H9 (cell line): Measurements from ENCODE around the gene ATP2B2. TPM values are rescaled to one million over a fixed set of nuclear protein-coding genes. Genes with fewer than 3 reads are reported as not detected.

Experiments
- DNase-seq: peaks from one replicate; pipeline ENCODE4 v3.0.0-alpha.2; 2017
- H2AFZ ChIP-seq: one replicate; pipeline ENCODE4 v1.6.1; 2013; ENCODE audit warnings: mild to moderate bottlenecking, low read length, control low read depth, moderate library complexity
- H2AK5ac ChIP-seq: 2 replicates; pipeline ENCODE4 v1.6.1; 2013; ENCODE audit warnings: low read length, control low read depth, mixed read lengths; ENCODE audit not compliant: insufficient read length
- H2BK120ac ChIP-seq: one replicate; pipeline ENCODE4 v1.6.1; 2013; ENCODE audit warnings: low read depth, mild to moderate bottlenecking, low read length, control low read depth, inconsistent platforms; ENCODE audit not compliant: poor library complexity, severe bottlenecking
- H2BK12ac ChIP-seq: 2 replicates; pipeline ENCODE4 v1.6.1; 2013; ENCODE audit warnings: low read length, control low read depth, mixed read lengths, low read depth; ENCODE audit not compliant: insufficient read length
- H2BK15ac ChIP-seq: 2 replicates; pipeline ENCODE4 v1.6.1; 2013; ENCODE audit warnings: low read depth, low read length, control low read depth
- H2BK20ac ChIP-seq: one replicate; pipeline ENCODE4 v1.6.1; 2013; ENCODE audit warnings: low read depth, mild to moderate bottlenecking, low read length, control low read depth, inconsistent platforms; ENCODE audit not compliant: poor library complexity, severe bottlenecking
- H2BK5ac ChIP-seq: 2 replicates; pipeline ENCODE4 v1.6.1; 2013; ENCODE audit warnings: low read length, control low read depth, mixed read lengths; ENCODE audit not compliant: insufficient read length
- H3K14ac ChIP-seq: 2 replicates; pipeline ENCODE4 v1.6.1; 2013; ENCODE audit warnings: low read length, control low read depth; ENCODE audit not compliant: insufficient read depth
- H3K18ac ChIP-seq: 2 replicates; pipeline ENCODE4 v1.6.1; 2013; ENCODE audit warnings: low read depth, mild to moderate bottlenecking, mixed read lengths, low read length, control low read depth; ENCODE audit not compliant: insufficient read length
- H3K23ac ChIP-seq: 2 replicates; pipeline ENCODE4 v1.6.1; 2013; ENCODE audit warnings: low read length, control low read depth, mixed read lengths, low read depth; ENCODE audit not compliant: insufficient read length
- H3K23me2 ChIP-seq: 2 replicates; pipeline ENCODE4 v1.6.1; 2013; ENCODE audit warnings: low read depth, mild to moderate bottlenecking, mixed read lengths, low read length, control low read depth; ENCODE audit not compliant: insufficient read length, poor library complexity, severe bottlenecking
- H3K27ac ChIP-seq: 2 replicates; pipeline ENCODE4 v1.5.1; 2013; ENCODE audit warnings: low read length, control low read depth, mixed read lengths, low read depth; ENCODE audit not compliant: insufficient read length
- H3K27me3 ChIP-seq: 2 replicates; pipeline ENCODE4 v1.6.1; 2013; ENCODE audit warnings: low read length, control low read depth, inconsistent platforms; ENCODE audit not compliant: insufficient read depth
- H3K4ac ChIP-seq: 2 replicates; pipeline ENCODE4 v1.6.1; 2013; ENCODE audit warnings: low read depth, mild to moderate bottlenecking, control low read depth, inconsistent platforms, low read length, moderate library complexity
- H3K4me1 ChIP-seq: 2 replicates; pipeline ENCODE4 v1.6.1; 2013; ENCODE audit warnings: low read length, control low read depth, inconsistent platforms; ENCODE audit not compliant: insufficient read depth
- H3K4me2 ChIP-seq: 2 replicates; pipeline ENCODE4 v1.6.1; 2013; ENCODE audit warnings: low read length, control low read depth, mixed read lengths; ENCODE audit not compliant: insufficient read length, insufficient read depth
- H3K56ac ChIP-seq: 2 replicates; pipeline ENCODE4 v1.6.1; 2013; ENCODE audit warnings: low read depth, mild to moderate bottlenecking, mixed read lengths, low read length, control low read depth; ENCODE audit not compliant: insufficient read length
- H3K79me1 ChIP-seq: 2 replicates; pipeline ENCODE4 v1.6.1; 2013; ENCODE audit warnings: low read depth, mild to moderate bottlenecking, moderate library complexity, low read length, control low read depth, inconsistent platforms; ENCODE audit not compliant: insufficient read depth, poor library complexity, severe bottlenecking
- H3K79me2 ChIP-seq: 2 replicates; pipeline ENCODE4 v1.6.1; 2013; ENCODE audit warnings: low read length, control low read depth, inconsistent platforms; ENCODE audit not compliant: insufficient read depth
- H3K9ac ChIP-seq: 2 replicates; pipeline ENCODE4 v1.6.1; 2013; ENCODE audit warnings: low read length, control low read depth, mixed read lengths; ENCODE audit not compliant: insufficient read length; ENCODE audit errors: extremely low read depth
- H3K9me3 ChIP-seq: one replicate; pipeline ENCODE4 v1.6.1; 2013; ENCODE audit warnings: low read depth, low read length, inconsistent platforms; ENCODE audit not compliant: control insufficient read depth
- H3T11ph ChIP-seq: one replicate; pipeline ENCODE4 v1.6.1; 2013; ENCODE audit warnings: mild to moderate bottlenecking, low read length, control low read depth, inconsistent platforms
- H4K20me1 ChIP-seq: one replicate; pipeline ENCODE4 v1.6.1; 2013; ENCODE audit not compliant: control insufficient read depth, insufficient read length, insufficient read depth
- H4K5ac ChIP-seq: 2 replicates; pipeline ENCODE4 v1.6.1; 2013; ENCODE audit warnings: low read depth, mild to moderate bottlenecking, mixed read lengths, low read length, control low read depth; ENCODE audit not compliant: insufficient read length
- H4K8ac ChIP-seq: replicated peaks from 2 replicates; pipeline ENCODE4 v1.6.1; 2013; ENCODE audit warnings: low read length, control low read depth, mixed read lengths, low read depth; ENCODE audit not compliant: insufficient read length
- H4K91ac ChIP-seq: 2 replicates; pipeline ENCODE4 v1.6.1; 2013; ENCODE audit warnings: low read depth, mild to moderate bottlenecking, moderate library complexity, mixed read lengths, low read length, control low read depth; ENCODE audit not compliant: insufficient read length
- H3K27ac Mint-ChIP-seq, 3 experiments: 2 replicates in 2 of 3; 3 replicates in 1 of 3; pipeline ENCODE4 v1.8.0; 2020 to 2021; ENCODE audit warnings: mixed read lengths in 3 of 3, mild to moderate bottlenecking in 1 of 3, moderate library complexity in 1 of 3
- H3K27me3 Mint-ChIP-seq: 2 replicates; pipeline ENCODE4 v1.8.0; 2021; ENCODE audit warnings: low read depth, mild to moderate bottlenecking, moderate library complexity, mixed read lengths
- H3K36me3 Mint-ChIP-seq, 3 experiments: 2 replicates in 2 of 3; 3 replicates in 1 of 3; pipeline ENCODE4 v1.8.0; 2020 to 2021; ENCODE audit warnings: low read depth in 3 of 3, mixed read lengths in 3 of 3; ENCODE audit not compliant: insufficient read depth in 1 of 3
- H3K4me1 Mint-ChIP-seq, 2 experiments: 2 replicates each; pipeline ENCODE4 v1.8.0; 2020; ENCODE audit warnings: mixed read lengths in 2 of 2
- H3K4me3 Mint-ChIP-seq, 2 experiments: 2 replicates in 1 of 2; 3 replicates in 1 of 2; pipeline ENCODE4 v1.8.0; 2020 to 2021; ENCODE audit warnings: mild to moderate bottlenecking in 2 of 2, mixed read lengths in 2 of 2, moderate library complexity in 1 of 2
- H3K9me3 Mint-ChIP-seq, 2 experiments: 2 replicates in 1 of 2; 3 replicates in 1 of 2; pipeline ENCODE4 v1.8.0; 2020; ENCODE audit warnings: mild to moderate bottlenecking in 2 of 2, mixed read lengths in 2 of 2, moderate library complexity in 1 of 2
- CTCF ChIP-seq: fragments of 200-600 bp; sonication (generic); conservative IDR thresholded peaks from 3 replicates; pipeline ENCODE4 v1.8.0; 2021; ENCODE audit warnings: antibody characterized with exemption, mild to moderate bottlenecking
- WGBS: extraction: QIAGEN DNeasy Blood & Tissue Kit; methylation state at CpG from one replicate; pipeline ENCODE4 v1.1.7; 2013; ENCODE audit warnings: missing lambda C conversion rate, low lambda C conversion rate, mixed read lengths; ENCODE audit not compliant: insufficient read length; ENCODE audit errors: extremely low coverage; 5-methylcytosine and 5-hydroxymethylcytosine counted together
- total RNA-seq: library from RNA; stranded (reverse); gene quantifications from 2 replicates; pipeline ENCODE4 v1.2.1, GENCODE V29; 2021

The ATP2B2 gene
- total RNA-seq, 1 experiment from 2014 or later: 0.33 TPM

- no peak overlapping the region for H3K4ac ChIP-seq
- no peak for TF ChIP-seq CTCF
- H4K5ac ChIP-seq: no peak overlapping the region
- H4K91ac ChIP-seq: no peak overlapping the region
- no peak overlapping the region for H2BK120ac ChIP-seq
- H3K9ac ChIP-seq: no peak overlapping the region
- no peaks in the 10 kb centered on the region for H3K9me3 ChIP-seq
- H4K8ac ChIP-seq: no peak overlapping the region
- H3K27me3 Mint-ChIP-seq: peaks cover 10% of the 10 kb centered on the region
- H3K4me3 Mint-ChIP-seq: no peak overlapping the region
- no peak overlapping the region for H3K18ac ChIP-seq
- no peaks in the 10 kb centered on the region; a peak in 4 of 7 replicates for H3K36me3 Mint-ChIP-seq
- no CpG with 5 or more reads among the region's 22 CpGs for WGBS
- no peaks in the 10 kb centered on the region; the same call in 1 of the 2 replicates for H3K4me1 ChIP-seq
- H3K27me3 ChIP-seq: no peaks in the 10 kb centered on the region
- H2BK20ac ChIP-seq: no peak overlapping the region
- no peak overlapping the region for H2BK5ac ChIP-seq
- peaks cover 5 to 6% of the 10 kb centered on the region in 2 experiments; a peak in 4 of 5 replicates for H3K9me3 Mint-ChIP-seq
- no peaks in the 10 kb centered on the region for H3K79me2 ChIP-seq
- H3K27ac Mint-ChIP-seq: no peak overlapping the region
- no peak overlapping the region for H3K4me2 ChIP-seq
- peaks cover 4 to 14% of the 10 kb centered on the region in 2 experiments for H3K4me1 Mint-ChIP-seq
- no peaks in the 10 kb centered on the region for H4K20me1 ChIP-seq
- H3K23me2 ChIP-seq: no peaks in the 10 kb centered on the region
- H2AK5ac ChIP-seq: no peak overlapping the region
- DNase-seq: no peak
- H3K14ac ChIP-seq: no peak overlapping the region; the same call in 1 of the 2 replicates
- no peak overlapping the region for H3K27ac ChIP-seq
- H2BK15ac ChIP-seq: no peak overlapping the region
- H3K23ac ChIP-seq: no peak overlapping the region
- H2BK12ac ChIP-seq: no peak overlapping the region
- no peaks in the 10 kb centered on the region for H3K79me1 ChIP-seq
- H3K56ac ChIP-seq: no peak overlapping the region
- no peak overlapping the region for H2AFZ ChIP-seq
- no peak overlapping the region for H3T11ph ChIP-seq
These were observed 146.9 kb downstream of the ATP2B2 start for GRCh38 chr3:10358309-10358980.
